AG04450 (cell line): ENCODE data around the gene TMEM175. TPM values are rescaled to one million over a fixed set of nuclear protein-coding genes. Genes with fewer than 3 reads are reported as not detected.

Experiments
- CTCF ChIA-PET: fragments of 300-600, 350-600 bp; formaldehyde crosslinking; extraction: SDS; loops from one replicate; lab custom pipeline; 2022; ENCODE audit warnings: antibody characterized with exemption, inconsistent platforms; lab: Charles Lee
- POLR2A ChIA-PET: fragments of 350-600 bp; formaldehyde crosslinking; extraction: SDS; loops from one replicate; lab custom pipeline; 2021; ENCODE audit warnings: antibody characterized with exemption, inconsistent platforms; lab: Yijun Ruan, JAX
- DNase-seq: peaks from one replicate; pipeline ENCODE4 v3.0.0-alpha.2; 2011; ENCODE audit warnings: low read depth, low spot score
- H3K27ac ChIP-seq: one replicate; pipeline ENCODE4 v1.5.1; 2012; ENCODE audit warnings: low read depth, low read length, control low read depth
- H3K27me3 ChIP-seq: one replicate; pipeline ENCODE4 v1.6.0; 2012; ENCODE audit warnings: low read length; ENCODE audit not compliant: control insufficient read depth, insufficient read depth
- H3K4me3 ChIP-seq: 2 replicates; pipeline ENCODE4 v1.5.1; 2011; ENCODE audit warnings: mild to moderate bottlenecking, low read depth, low read length, control low read depth
- H3K9me3 ChIP-seq: 2 replicates; pipeline ENCODE4 v1.5.1; 2012; ENCODE audit warnings: low read length; ENCODE audit not compliant: control insufficient read depth, insufficient read depth
- CTCF ChIP-seq: IDR thresholded peaks from 2 replicates; pipeline ENCODE4 v1.5.1; 2011; ENCODE audit warnings: low read depth, low read length, control low read depth, inconsistent platforms
- polyA plus RNA-seq: library from polyadenylated mRNA; depleted of rRNA; stranded (reverse); fragments of >200 nt; gene quantifications from 2 replicates; pipeline ENCODE4 v1.2.3, GENCODE V29; 2011

The TMEM175 gene
- polyA plus RNA-seq, 1 experiment: 27.9 TPM

GRCh38 chr4:961351-962230 is 29.3 kb downstream of the TMEM175 start:
- no peak for DNase-seq
- CTCF ChIA-PET: no interaction called here

GRCh38 chr4:962231-963208 is 30.3 kb downstream of the TMEM175 start:
- no peak for DNase-seq
- ChIA-PET POLR2A (no interaction called here), CTCF (no interaction called here)
- Histone ChIP-seq H3K9me3 (no peaks in the 10 kb centered on the region; the same call in 1 of the 2 replicates), H3K4me3 (no peak overlapping the region), H3K27me3 (no peaks in the 10 kb centered on the region), H3K27ac (no peak overlapping the region)
- TF ChIP-seq CTCF: no peak

More at GRCh38 chr4:961351-962230, 29.3 kb downstream of the TMEM175 start:
- POLR2A ChIA-PET: no interaction called here
- H3K27ac ChIP-seq: no peak overlapping the region
- no peak for TF ChIP-seq CTCF
- no peaks in the 10 kb centered on the region for H3K27me3 ChIP-seq
- H3K9me3 ChIP-seq: no peaks in the 10 kb centered on the region; the same call in 1 of the 2 replicates
- H3K4me3 ChIP-seq: no peak overlapping the region

DNA sequence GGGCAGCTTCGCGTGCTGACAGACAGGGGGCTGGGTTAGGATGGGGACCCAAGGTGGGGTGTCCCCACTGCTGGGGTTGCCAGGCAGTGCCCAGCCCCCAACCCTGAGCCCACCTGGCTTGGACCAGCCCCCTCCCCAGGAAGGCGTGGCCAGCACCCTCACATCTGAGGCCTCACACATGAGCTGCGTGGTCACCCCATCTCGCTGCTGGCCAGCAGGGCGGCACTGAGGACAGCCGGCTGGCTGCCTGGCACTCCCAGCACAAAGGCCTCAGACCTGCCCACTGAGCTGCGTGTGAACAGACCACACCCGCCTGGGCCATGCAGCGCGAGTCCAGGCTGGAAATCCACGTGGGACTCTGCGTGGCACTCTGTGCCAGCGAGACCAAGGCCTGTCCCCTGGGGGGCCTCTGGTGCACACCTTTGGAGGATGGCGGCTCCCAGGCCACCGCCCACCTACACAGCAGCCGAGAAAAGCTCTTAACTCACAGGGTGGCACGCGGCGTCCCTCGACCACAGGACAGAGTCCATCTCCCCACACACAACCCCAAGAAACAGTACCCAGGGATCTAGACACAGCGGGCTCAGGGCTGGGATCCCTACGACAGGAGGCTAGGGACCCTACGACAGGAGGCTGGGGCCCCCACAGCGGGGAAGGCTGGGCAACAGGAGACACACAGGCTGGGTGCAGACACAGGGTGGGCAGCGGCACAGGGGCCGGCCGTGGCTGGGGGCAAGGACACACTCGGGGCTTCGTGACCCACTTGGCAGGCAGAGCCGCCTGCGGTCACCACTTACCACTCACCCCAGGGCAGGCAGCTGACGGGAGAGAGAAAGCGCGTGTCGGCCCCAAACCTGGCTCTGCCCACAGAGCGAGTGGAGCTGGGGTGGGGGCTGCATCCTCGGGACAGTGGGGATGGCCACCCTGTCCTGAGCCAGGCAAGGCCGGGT is 31.3 kb downstream of the TMEM175 start:
- POLR2A ChIA-PET: no interaction called here
- no peak overlapping the region for H3K27ac ChIP-seq

More for the DNA sequence above, 31.3 kb downstream of the TMEM175 start:
- CTCF ChIA-PET: no interaction called here
- no peak for TF ChIP-seq CTCF
- H3K27me3 ChIP-seq: no peaks in the 10 kb centered on the region
- no peak for DNase-seq
- no peak overlapping the region for H3K4me3 ChIP-seq
- H3K9me3 ChIP-seq: no peaks in the 10 kb centered on the region; the same call in 1 of the 2 replicates
